Stromal cell of bone marrow (primary cell): ENCODE data around the gene PIANP.

Source experiments
- DNase-seq: peaks from one replicate; pipeline ENCODE4 v3.0.0-alpha.2; 2012; ENCODE audit warnings: low read depth

Gene PIANP

DNA sequence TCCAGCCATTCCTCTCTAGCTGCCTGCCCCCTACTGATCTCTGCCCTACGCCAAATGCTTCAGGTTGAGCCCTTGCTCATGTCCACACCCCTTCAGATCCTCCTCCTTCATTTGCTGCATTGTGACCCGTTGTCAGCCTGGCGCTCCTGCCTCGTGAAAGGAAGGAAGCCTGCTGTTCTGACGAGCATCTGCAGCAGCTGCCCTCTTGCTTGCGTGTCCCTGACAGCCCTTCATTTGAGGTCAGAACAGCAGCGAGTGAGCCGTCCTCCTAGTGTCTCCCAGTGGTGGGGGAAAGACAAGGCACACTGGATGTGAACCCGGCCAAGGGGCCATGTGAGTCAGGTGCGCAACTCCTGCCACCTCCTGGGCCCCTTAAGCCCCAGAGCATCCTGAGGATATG, 3.0 kb upstream of the PIANP start:
- no peak for DNase-seq

GRCh38 chr12:6701078-6701768, 608 bp upstream of the PIANP start:
- no peak for DNase-seq

DNA sequence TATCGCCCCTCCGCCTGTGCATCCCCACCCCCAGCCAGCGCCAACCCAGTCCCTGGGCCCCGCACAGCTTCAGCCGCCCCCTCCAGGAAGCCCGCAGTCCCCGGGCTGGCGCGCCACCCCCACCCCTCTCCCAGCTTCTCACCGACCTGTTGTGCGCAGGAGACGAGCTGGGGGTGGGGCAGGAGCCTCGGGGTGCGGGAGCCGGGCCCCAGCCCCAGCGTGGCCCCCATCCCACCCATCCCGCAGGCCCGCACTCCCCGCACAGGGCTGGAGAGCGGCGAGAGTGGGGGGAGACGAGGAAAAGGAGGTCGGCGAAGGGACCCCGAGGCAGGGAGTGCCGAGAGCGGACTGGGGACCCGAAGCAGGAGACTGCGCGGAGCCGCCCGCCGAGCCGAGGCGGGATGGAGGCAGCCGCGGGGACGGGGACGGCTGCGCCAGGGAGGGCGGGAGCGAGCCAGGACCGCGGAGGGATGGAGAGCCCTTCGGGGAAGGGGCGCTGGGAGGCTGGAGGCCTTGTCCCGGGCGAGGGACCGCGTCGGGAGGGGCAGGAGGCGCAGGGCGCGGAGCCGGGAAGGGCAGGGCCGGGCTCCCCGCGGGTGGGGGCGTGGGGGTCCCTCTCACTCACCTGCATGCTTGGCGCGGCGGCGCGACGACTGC, 498 bp downstream of the PIANP start:
- no peak for DNase-seq

DNA sequence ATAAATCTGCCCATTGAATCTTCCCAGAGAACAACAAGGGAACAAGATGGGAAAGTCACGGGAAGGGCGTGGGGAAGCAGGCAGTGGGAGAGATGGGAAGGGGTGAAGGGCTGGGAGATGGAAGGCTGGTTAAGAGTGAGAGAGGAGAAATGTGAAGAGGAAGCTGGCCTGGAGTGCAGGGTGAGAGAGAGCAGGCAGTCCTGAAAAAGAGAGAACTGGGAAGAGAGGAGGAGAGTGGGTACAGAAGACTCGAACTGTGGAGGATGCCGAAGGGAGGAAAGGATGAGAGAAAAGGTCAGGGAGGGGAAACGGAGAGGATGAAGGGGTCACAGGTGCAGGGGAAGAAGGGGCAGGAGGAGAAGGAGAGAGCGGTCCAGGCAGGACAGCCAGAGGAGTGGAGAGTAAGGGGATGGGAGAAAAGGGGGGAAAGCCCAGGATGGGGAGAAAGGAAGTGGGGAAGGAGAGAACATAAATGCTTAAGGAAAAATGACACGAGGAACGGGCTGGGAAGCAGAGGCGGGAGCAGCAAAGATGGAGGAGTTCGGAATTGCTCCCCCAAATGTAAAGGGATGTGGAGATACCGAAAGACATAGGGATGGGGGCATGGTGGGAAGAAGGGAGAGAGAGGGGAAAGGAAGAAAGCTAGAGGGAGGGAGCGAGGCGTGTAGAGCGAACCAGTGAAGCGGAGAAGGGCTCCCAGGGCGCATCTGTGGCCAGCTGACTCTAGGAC, 1.2 kb downstream of the PIANP start:
- DNase-seq = no peak

GRCh38 chr12:6698352-6699046, 2.1 kb downstream of the PIANP start:
- no peak for DNase-seq

GRCh38 chr12:6697584-6698351, 2.8 kb downstream of the PIANP start:
- peak; percentile 57 for DNase-seq

GRCh38 chr12:6696690-6697583, 3.7 kb downstream of the PIANP start:
- DNase-seq = no peak

DNA sequence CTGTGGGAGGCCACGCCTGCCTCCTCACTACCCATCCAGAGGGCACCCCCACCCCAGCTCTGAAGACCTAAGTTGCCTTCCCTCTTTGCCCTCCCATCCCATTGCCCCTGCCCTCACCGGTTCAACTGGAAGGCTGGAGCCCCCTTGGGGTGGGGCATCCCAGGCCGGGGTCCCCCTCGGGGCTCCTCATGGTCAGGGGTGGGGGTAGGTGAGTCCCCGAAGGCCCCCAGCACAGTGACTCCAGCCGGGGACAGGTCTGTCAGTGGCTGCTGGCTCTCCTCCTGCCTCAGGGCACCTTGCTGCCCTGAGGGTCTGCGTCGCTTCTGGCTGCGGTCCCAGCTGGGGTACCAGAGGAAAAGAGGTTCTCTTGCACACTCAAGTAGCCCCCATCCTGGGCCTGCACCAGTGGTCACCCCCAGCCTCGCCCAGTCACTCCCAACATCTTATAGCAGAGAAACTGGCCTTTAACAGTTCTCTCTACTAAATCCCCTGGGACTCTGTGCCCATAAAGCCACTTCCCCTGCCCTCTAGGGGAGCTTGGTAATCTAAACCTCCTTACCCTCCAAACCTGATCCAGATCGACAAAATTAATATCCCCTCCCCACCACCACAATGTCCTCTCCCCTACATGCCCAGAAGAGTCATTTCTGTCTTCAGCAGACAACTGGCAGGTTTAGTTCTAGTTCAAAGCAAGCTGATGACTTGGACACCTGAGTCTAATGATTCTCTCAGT, 5.1 kb downstream of the PIANP start:
- DNase-seq = no peak

- no peak for DNase-seq
Observed at GRCh38 chr12:6694701-6695100, 5.9 kb downstream of the PIANP start.

DNA sequence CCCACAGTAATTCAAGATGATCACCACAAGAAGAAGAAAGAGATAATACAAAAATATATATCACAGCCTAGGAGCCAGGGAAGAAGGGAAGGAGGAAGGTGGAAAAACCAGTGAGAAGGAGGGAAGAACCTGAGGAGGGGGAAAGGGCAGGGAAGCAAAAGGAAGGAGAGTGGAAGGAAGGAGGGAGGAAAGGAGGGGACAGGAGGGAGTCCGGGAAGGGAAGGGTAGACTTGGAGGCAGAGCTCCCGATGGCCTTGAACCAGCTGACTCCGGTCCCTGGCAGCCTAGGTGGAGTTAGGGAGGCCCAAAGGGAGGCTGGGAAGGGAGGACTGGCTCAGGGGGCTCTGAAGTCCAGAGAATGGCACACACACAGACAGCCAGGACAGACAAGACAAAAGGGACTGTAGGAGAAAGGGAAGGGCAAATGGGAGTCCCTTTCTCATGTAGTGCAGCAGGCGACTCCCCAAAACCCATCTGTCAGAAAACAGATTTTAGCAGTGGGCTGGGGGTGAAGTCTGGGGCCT, 6.7 kb downstream of the PIANP start:
- DNase-seq = no peak

- DNase-seq = no peak
Observed at GRCh38 chr12:6692888-6693287, 7.7 kb downstream of the PIANP start.

DNA sequence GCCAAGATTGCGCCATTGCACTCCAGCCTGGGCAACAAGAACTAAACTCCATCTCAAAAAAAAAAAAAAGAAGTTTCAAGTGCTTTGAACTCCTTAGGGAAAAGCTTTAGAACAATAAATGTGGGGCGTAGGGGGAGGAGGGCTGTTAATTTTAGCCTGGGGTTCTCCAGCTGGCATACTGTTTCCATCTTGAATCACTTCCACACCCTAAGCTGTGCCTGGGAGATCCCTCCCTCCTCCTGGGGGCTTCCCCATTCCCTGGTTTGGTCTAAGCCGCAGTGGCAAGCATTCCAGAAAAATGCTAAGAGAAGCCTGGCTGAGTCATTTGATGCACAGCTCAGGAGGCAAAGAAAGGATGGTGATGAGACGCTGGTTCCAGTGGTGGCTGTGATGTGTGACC, 9.1 kb downstream of the PIANP start:
- DNase-seq = peak; percentile 48

- peak; percentile 99 for DNase-seq
Observed at GRCh38 chr12:6688999-6689882, 11.4 kb downstream of the PIANP start, which contains the start of gene ZNF384. Gene ZNF384 (minus strand): TSS chr12:6689375. CDS start chr12:6679520, 9,855 bp downstream.

DNA sequence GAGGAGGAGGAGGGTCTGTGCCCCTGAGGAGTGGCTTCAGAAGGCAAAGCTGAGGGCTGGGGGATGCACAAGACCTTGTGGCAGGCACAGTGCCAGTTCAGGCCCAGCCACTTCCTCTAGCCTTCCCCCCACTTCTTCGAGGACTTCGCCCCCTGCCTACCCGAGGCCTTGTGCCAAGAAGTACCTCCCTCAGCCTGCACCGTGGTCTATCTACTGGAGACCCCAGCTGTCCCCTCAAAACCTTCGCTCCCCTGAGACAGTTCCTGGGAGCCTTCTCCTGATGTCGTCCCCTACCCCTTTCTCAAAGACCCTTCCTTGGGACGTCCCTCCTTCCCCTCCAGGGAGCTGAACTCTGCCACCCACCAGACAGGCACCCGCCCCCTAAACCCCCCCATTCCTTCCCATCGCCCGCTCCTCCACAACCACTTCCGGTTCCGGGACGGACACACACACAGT, 12.0 kb downstream of the PIANP start:
- DNase-seq = no peak

DNA sequence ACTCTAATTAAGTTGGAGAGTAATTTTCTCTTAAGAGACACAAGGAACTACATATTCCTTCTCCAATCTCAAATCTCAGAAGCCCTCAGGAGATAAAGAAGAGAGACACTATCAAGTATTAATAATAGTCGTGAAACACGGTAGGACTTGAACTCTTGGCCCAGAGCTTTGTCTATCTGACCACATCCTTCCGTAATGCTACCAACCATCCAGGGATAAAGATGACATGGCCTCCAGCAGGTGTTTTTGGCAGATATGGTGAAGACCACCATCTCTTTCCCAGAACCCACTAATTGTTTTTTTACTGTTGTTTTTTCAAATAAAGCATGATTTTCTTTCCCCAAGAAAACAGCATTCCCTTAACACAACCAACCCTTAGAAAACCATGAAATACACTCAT, 14.8 kb downstream of the PIANP start:
- no peak for DNase-seq

GRCh38 chr12:6684609-6685008, 16.0 kb downstream of the PIANP start:
- DNase-seq = no peak

- no peak for DNase-seq
Observed at GRCh38 chr12:6676962-6677361, 23.7 kb downstream of the PIANP start.

- no peak for DNase-seq
Observed at GRCh38 chr12:6672143-6672542, 28.5 kb downstream of the PIANP start.
